Femur (tissue), 1 donor: ENCODE data around the gene CENPN.
A peak's percentile ranks its signal among the peaks of the same experiment; 100 is the strongest.

Source experiments
- DNase-seq: peaks from one replicate; pipeline ENCODE4 v3.0.0-alpha.2; 2017

The CENPN gene

DNA sequence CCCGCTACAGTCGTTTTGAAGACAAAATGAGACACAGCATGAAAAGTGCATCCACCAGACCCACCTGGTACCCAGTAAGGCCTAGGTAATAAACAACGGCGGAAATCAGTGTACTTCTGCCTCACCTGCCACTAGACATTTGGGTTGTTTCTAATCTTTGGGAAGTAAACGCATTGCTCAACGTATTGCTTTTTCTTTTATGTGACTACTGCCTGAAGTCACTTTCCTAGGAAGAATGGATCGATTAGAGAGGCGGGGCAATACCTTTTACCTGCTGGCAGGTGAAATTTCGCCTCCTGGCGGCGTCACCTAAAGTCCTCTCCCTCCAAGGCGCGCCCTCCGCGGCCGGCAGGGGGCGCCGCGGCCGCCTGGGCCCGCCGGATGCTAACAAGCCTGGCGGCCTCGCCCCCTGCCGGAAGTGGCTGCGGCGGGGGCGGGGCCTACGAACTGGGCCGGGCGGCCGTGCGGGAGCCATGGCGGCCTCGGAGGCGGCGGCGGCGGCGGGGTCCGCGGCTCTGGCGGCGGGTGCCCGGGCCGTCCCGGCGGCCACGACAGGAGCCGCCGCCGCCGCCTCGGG lies 28.5 kb downstream of the CENPN start, which contains the start of gene ATMIN:
ATMIN (plus strand) TSS at position 445 of the 577 bp plus-strand sequence; CDS start at position 474, 29 bp downstream.
- DNase-seq = peak; percentile 89

DNA sequence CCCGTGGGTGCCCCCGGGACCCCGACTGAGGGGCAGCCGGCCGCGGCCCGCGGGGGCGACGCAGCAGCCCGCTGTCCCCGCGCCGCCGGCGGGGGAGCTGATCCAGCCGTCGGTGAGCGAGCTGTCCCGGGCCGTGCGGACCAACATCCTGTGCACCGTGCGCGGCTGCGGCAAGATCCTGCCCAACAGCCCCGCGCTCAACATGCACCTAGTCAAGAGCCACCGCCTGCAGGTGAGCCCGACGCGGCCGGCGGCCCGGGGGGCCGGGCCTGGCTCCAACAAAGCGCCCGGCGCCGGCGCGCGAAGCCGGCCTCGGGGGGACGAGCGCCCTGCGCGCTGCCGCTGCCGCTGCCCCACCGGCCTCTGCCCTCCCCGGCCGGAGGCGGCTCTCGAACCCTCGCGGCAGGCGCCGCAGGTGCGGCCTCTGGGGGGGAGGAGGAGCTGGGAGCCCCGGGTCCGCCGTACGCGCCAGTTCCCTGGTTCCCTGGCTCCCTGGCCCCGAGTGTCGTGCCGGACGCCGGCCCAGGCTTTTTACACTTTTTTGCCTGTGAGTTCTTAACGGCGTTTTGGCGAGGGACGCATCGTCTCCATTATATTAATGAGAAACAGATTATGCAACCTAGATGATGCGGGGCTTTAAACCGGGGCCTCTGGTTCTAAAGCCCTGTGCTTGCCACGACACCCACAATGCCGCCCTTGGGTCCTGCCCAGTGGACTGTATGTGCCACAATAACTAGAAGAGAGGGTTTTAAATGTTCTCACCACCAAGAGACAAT lies 29.1 kb downstream of the CENPN start:
- DNase-seq = peak; percentile 41

DNA sequence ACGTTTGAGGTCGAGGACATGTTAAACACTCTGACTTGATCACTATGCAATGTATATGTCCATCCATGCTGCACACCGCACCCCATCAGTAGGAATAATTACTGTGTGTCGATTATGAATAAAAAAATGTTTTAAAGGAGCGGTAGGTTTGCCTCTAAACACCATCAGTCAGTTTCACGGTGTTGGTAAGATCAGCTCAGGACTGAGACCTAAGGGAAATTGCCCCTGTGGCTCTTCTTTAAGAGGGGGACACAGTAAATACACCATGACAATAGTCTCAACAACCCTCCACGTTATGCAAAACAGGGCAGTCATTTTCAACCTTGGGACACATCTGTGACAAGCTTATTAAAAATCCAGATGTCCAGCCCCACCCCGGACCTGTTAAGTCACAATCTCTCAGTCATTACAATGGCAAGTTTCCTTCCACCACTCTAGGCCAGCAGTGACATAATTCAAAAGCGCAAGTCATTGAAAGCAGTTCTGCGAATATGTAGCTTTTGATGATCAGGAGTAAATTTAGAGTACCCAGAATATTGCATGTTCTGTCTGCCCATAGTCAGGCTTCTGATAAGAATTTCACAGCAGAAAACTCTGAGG lies 29.8 kb downstream of the CENPN start:
- no peak for DNase-seq

DNA sequence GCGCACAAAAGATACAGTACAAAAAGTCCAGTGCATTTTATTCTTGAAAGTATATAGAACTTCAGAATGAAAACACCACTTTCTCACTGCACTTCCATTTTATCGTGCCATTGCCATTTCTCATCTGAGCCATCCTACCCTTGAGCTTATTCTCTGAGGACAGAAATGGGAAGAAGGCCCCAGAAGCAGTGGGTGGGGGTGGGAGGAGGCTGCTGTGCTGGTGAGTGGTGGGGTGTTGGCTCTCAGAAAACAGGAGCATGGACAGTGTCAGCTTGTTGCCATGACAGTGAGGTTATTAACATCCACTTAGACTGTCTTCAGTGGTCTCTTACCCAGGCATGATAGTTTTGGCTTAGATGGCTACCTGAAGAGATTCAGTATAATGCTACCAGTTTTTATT lies 33.1 kb downstream of the CENPN start:
- no peak for DNase-seq

DNA sequence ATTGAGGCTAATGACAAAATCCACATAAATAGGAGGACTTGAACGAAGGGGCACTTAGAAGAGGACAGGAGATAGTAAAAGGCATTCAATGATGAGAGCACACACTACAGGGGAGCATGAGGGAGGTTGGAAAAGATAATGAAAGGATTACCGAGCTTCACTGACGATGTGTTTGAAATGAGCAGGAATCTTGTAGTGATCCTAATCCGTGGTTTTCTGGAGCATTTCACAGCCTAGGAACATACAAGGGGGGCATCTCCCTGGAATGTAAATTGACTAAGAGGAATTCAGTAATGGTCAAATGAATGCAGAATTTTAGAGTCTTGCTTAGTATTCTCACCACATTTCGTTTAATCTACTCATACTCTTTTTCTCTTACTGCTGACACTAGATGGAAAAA lies 33.8 kb downstream of the CENPN start:
- no peak for DNase-seq

DNA sequence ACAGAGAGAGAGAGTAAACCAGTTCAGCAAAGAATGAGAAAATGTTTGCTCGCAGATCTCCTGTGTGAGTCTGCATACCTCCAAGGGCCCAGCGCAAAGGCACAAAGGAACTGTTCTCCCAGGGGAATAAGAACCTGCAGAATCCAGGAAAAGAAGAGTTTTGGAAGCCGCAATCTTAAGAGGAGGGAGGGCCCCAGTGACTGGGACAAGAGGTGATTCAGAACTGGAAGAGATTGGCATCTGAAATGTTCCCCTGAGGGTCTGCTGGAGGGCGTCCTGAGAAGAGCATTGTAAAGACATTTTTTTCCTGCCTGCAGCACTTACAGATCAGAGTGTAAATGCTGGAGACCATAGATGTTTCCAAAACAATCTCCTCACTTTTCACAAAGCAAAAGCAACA lies 34.7 kb downstream of the CENPN start:
- DNase-seq = no peak

DNA sequence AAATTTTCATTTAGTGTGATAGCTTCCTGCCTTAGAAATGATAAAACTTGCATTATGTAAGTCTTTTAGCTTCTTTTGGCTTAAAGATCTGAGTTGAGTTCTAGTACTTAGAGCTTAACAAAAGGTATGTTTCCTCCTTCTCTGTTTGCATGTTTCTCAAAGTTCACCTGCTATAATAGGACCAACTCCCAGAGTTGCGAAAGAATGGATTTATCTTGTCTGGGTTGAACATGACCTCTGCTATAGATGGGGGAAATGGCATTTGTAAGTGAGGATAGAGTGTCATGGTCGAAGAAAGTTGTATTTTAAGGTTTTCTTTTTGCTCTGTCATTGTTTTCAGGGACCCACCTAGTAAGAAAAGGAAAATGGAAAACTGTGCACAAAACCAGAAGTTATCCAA lies 35.8 kb downstream of the CENPN start:
- no peak for DNase-seq

DNA sequence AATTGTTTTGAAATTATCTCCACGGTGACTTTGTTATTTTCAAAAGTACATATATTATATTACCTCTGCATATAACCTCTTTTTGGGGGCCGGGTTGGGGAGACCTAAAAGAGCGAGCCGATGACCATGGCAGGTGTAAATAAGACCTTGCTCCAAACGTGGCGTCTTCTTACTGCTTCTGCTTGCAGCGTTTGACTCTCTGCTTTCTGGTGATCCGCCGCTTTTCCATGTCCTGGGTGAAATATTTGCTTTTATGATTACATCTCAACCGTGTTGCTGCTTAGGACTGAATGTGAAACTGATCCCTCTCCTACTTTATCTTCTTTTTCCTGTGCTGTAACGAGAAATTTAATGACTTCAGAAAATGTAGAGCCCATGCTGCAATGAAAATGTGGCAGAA lies 46.7 kb downstream of the CENPN start:
- no peak for DNase-seq

DNA sequence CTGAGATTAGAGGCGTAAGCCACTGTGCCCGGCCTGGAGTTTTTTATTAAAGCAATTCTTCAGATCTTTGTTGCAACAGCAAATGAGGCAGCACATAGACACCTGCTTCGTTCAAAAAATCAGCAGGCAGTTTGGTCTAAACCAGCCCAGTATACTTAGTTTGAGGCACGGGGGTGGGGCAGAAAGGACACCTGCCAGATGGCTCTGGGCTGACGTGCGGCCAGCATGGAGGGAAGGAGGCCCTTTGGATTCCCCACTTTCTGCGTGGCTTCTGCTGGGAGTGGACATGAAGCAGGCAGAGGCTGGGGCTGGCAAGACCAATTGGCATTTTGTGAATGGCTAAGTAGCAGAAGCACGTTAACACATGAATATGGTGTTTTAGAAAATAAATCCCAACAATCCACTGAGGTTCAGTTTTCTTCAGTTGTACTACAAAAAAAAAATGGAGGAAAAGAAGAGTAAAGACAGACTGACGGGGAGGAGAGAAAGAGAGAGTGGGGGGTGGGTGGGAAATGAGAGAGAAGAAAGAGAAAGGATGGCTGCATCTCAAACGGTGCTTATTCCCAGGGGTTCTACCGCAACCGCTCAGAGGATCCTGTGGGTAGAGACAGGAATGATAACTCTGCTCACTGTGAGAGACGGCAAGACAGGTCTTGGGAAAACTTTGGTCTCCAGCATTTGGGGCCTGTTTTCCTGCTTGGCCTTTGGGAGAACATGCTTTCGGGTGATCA lies 53.7 kb downstream of the CENPN start:
- no peak for DNase-seq

DNA sequence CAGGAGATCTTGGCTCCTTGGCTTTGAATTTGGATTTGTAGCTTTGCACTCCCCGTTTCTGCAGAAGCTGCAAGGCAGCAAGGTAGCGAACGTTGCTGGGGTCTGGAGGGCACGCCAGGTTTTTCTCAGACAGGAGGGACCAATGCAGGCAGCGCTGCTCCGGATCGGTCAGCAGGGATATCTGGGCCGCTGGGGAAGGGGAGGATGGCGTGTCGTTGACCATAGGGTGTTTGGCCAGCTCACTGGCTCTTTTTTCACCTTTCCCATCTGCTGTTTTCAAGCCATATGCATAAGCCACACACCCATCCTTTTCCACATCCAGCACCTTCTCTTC lies 54.3 kb downstream of the CENPN start:
- DNase-seq = no peak

DNA sequence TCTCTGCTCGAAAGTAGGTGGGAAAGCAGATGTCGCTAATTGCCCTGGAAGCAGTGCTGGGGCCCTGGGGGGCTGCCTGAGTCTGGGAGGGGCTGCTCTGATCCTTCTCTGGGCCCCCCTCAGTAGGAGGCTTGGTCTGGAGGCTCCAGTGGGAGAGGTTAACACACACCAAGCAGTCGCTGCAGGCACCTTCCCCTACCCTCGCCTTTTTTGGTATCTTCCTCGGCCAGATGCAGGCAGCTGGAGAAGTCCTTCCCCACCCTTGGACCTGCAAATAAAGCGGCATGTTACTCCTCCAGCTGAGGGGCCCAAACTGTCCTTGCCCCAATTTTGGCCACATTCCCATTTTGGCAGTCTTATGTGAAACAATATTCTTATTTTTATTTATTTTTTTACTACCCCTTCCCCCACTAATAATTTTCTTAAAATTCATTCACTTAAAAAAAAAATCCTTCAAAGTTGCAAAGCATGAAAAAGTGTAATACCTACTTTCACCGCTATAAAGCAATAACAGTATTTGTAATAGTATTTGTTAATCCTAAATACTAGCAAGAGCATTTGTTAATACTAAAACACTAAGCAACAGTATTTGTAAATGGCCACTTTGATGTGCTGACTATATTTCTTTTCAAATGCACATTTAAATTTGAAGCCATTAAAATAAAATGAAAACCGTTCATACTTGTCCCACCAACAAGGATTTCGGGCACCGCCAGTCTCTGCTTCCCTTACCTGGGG lies 55.0 kb downstream of the CENPN start:
- DNase-seq = no peak

DNA sequence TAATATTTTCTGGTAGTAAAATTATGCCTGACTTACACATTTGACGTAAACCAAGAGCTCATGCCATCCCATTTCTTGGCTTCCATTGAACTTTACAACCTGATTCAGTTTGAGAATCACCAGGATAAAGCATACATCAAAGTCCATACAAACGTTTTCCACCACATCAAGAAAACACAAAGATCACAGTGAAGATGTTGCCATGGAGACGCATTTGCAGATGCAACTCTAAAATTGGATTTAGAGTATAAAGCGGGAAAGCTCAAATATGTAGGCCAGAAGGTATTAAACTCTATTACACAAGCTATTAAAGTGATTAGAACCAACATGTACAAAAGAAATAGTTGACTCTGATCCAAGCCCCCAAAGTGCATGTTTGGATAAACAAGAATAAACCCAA lies 59.7 kb downstream of the CENPN start:
- DNase-seq = no peak

DNA sequence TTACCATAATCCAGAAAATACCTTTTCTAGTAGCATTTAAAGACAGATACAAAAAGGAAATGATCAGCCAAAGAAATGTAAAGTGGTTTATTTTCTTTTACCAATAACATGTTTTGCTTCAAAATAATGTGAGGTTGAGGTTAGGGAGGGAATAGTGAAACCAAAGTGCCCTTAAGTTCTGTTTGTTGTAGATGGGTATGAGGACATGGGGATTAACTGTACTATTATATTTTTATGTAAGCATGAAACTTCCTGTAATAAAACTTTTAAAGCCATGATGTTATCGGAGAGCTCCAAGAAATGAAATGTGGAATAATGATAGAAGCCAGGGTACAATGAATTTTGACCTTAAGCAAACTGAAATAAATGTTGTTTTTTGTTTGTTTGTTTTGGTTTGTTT lies 60.2 kb downstream of the CENPN start:
- no peak for DNase-seq

DNA sequence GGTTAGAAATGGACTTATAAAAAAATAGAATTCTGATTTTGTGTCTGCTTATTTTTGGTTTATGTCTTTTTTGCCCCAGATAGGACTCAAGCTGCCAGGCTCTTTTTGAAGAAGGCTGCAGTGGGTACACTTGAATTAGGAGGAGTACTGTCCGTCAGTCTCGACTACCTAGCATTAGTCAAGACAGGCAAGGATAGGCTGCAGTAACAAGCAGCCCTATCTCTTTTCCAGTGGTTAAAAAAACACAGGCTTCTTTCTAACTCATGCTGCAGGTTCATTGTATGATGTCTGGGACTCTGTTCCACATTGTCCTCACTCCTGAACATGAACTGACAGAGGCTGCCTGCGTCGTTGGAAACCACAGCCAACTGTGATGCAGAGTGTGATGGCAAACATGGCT lies 62.0 kb downstream of the CENPN start:
- no peak for DNase-seq

DNA sequence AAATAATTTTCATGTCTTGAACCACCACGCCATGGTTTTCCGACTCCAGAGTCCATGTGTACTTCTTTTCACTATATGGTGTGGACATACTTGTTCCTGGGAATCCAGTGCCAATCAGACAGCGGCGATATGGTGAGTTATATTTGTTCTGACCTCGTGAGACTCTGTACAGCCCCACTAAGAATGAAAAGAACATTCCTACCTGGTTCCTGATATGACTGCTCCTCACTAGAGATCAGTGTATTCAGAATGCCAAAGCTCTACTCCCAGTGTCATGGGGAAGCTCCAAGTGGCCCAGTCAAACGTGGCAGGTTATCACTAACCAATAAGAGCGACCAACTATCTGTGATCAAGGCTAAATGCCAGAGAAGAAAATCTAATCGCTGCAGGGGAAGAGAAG lies 64.0 kb downstream of the CENPN start:
- no peak for DNase-seq

DNA sequence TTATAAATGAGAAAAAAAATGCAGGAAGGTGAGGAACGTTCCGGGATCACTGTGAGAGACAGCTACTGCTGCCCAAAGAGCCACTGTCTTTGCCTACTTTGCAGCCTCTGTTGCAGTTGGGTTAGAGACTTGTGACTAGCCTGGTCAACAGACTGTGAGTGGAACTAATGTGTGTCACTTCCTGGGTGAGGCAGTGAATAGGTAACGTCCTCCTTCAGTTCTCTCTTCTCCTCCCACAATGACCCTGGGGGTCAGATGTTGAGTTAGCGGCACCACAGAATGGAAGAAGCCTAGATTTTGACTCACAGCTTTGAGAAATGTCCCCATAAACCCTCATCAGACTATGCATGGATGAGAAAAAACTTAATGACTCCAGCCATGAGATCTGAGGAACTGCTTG lies 64.8 kb downstream of the CENPN start:
- DNase-seq = no peak

DNA sequence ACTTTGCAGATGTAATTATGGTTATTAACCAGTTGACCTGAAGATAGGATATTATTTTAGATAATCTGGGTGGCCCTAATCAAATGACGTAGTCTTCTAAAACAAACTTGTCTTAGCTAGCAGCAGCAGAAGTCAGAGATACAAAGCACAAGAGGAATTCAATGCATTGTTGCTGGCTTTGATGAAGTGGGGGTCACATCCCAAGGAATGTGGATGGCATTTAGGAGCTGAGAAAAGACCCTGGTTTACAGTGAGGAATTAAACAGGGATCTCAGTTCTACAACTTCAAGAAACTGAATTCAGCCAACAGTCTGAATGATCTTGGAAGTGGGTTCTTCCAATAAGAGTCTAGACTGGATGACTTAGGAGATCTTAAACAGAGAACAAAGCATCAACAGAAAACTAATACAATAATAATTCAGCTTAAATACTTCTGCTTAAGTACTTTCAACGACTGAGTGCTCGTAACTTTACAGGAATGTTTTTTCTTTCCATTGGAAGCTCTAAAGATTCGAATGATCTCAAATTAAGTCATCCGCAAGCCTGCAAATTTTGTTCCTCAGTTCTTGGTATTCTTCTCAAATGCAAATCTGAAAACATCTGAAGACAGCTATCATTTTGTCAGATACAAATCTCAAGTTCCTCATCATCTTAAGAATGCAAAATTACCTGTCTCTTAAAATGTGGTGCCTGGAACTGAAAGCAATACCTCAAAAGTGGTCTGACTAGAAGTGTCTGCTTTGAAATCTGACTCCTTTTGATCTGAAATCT lies 66.7 kb downstream of the CENPN start:
- no peak for DNase-seq

DNA sequence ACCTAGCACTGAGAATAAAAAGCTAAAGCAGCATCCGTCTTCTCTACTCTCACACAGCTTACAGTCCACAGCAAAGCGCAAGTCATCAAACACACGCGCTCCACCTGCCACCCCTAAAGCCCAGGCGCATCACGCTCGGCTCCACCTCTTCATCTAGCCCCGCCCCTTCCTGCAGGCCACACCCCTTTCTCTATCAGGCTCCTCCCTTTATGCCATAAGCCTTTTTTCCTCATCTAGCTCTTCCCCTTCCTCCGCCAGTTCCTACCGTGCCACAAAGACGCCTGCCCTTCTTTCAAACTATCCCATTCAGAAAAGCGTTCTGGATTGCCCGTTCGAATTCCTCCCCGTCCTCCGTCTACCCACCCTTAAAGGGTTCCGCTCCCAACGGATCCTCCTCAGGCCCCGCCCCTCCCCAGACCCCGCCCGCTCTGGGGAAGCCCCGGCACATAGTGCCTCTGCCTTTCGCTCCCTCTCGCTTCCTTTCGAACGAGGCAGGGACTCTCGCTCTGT lies 69.6 kb downstream of the CENPN start:
- peak; percentile 91 for DNase-seq

DNA sequence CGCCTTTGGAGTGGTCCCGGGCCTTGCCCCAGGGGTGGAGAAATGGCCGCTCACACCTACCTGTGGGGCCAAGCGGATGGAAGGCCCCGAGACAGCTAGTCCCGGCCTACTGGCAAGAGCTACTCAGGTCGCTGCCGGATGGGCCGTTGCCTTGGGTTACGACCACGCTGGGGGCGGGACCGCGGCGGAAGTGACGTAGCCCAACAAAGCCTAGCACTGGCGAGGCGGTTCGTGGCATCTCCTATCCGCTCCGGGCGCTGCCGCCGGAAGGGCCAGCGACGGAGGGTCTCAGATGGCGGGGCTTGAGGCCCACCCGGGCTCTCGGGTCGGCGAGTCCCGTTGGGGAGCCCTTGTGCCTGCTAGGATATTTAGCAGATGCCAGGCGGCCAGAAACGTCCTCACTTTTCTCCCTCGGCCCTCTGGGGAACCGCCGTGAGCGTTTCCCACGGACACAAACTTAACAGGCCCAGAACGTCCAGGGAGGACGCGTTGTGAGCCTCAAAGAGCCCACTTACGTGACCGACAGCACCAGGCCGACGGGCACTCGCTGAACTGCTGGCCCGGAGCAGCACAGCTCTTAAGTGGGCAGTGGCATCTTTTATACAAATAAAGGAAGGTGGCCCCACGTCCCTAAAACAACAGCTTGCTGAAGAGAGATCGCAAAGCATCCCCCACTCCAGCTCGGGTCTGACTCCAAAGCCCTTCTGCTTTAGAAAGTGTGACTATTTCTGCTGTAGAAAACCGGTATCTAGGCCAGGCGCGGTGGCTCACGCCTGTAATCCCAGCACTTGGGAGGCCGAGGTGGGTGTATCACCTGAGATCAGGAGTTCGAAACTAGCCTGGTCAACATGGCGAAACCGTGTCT lies 70.3 kb downstream of the CENPN start, which contains the start of gene C16orf46:
C16orf46 (minus strand) TSS at position 163 of the 865 bp plus-strand sequence. CDS start 13,283 bp downstream, outside the sequence.
- peak; percentile 99 for DNase-seq

DNA sequence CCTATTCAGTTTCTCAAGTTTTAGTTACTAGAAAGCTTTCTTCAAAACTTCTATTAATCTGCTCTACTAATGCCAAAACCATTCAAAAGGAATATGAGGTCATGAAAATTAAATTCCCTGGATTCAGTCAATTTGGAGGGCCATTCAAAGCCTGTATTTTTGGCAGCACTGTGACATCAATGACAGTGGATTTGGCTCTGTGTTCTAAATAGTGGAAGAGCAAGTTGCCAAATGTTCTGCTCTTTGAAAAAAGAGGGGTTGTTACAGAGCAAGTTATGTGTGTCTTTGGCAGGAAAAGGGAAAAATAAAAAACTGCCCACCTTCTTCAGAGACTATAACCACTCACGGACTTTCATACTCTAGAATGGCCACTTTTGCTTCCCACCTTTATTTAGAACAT lies 73.2 kb downstream of the CENPN start:
- DNase-seq = no peak

DNA sequence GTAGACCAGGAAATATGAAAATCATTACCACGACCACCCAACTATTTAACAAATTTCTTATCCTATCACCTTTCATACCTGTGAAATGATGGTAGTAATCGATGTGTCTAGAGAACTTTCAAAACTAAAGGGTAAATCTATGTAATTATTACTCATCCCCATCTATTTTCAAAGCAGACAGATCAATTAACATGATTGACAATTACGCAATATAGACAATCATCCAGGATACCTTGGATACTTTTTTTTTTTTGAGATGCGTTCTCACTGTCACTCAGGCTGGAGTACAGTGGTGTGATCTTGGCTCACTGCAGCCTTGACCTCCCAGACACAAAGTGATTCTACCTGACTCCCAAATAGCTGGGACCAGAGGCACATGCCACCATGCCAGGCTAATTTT lies 74.0 kb downstream of the CENPN start:
- no peak for DNase-seq
